SK-N-SH (cell line): Measurements from ENCODE around the gene MAP3K7CL. TPM values are rescaled to one million over a fixed set of nuclear protein-coding genes. Genes with fewer than 3 reads are reported as not detected.

Experiments
- CTCF ChIA-PET: fragments of 300-600, 350-600 bp; formaldehyde crosslinking; extraction: SDS; loops from one replicate; lab custom pipeline; 2021; lab: Yijun Ruan, JAX
- POLR2A ChIA-PET: fragments of 350-600 bp; sonication (Branson Sonifier 250); formaldehyde crosslinking; extraction: SDS; loops from one replicate; lab custom pipeline; 2020; ENCODE audit warnings: antibody characterized with exemption, inconsistent platforms; lab: Yijun Ruan, JAX
- DNase-seq: peaks from one replicate; pipeline ENCODE4 v3.0.0; 2012
- H2AFZ ChIP-seq: fragments of 200-600 bp; sonication (generic); 2 replicates; pipeline ENCODE4 v1.8.1; 2016; ENCODE audit warnings: antibody characterized with exemption, mild to moderate bottlenecking, low read depth
- H3F3A ChIP-seq: fragments of 200-600 bp; sonication (generic); replicated peaks from 2 replicates; pipeline ENCODE3; 2016; ENCODE audit warnings: antibody characterized with exemption, mild to moderate bottlenecking; ENCODE audit not compliant: insufficient read depth
- H3K27ac ChIP-seq, 2 experiments: fragments of 200-500 bp in 1 of 2; fragments of 200-600 bp in 1 of 2; sonication (Bioruptor generic) in 1 of 2; sonication (generic), shearing (Covaris generic) in 1 of 2; 2 replicates each; pipeline versions ENCODE4 v1.5.1 to v1.6.1; 2014 to 2016; ENCODE audit warnings: low read depth in 2 of 2, inconsistent platforms in 1 of 2, low read length in 1 of 2, mild to moderate bottlenecking in 1 of 2, mixed read lengths in 1 of 2
- H3K27me3 ChIP-seq: fragments of 200-600 bp; sonication (generic), shearing (Covaris generic); 2 replicates; pipeline ENCODE4 v1.6.1; 2016; ENCODE audit warnings: mixed run types; ENCODE audit not compliant: insufficient read depth
- H3K36me3 ChIP-seq, 2 experiments: fragments of 200-500 bp in 1 of 2; fragments of 200-600 bp in 1 of 2; sonication (Bioruptor generic) in 1 of 2; sonication (generic) in 1 of 2; replicated peaks in 1 of 2; 2 replicates each; pipeline versions ENCODE3 to v1.5.1; 2014 to 2016; ENCODE audit warnings: low read length in 1 of 2, mild to moderate bottlenecking in 1 of 2; ENCODE audit not compliant: insufficient read depth in 2 of 2, control insufficient read depth in 1 of 2
- H3K4me1 ChIP-seq, 2 experiments: fragments of 200-500 bp in 1 of 2; fragments of 200-600 bp in 1 of 2; sonication (Bioruptor generic) in 1 of 2; sonication (generic), shearing (Covaris generic) in 1 of 2; 2 replicates each; pipeline versions ENCODE4 v1.5.1 to v1.6.1; 2014 to 2016; ENCODE audit warnings: low read depth in 1 of 2, low read length in 1 of 2, mixed run types in 1 of 2; ENCODE audit not compliant: insufficient read depth in 2 of 2, control insufficient read depth in 1 of 2
- H3K4me2 ChIP-seq: fragments of 200-600 bp; sonication (generic), shearing (Covaris generic); 2 replicates; pipeline ENCODE4 v1.6.1; 2017; ENCODE audit warnings: mixed run types
- H3K4me3 ChIP-seq, 2 experiments: fragments of 200-500 bp in 1 of 2; fragments of 200-600 bp in 1 of 2; sonication (Bioruptor generic) in 1 of 2; sonication (generic), shearing (Covaris generic) in 1 of 2; 2 replicates each; pipeline versions ENCODE4 v1.5.1 to v1.8.1; 2014 to 2016; ENCODE audit warnings: low read depth in 2 of 2, inconsistent platforms in 1 of 2, low read length in 1 of 2, mild to moderate bottlenecking in 1 of 2, mixed read lengths in 1 of 2, moderate library complexity in 1 of 2
- H3K79me2 ChIP-seq: fragments of 200-600 bp; sonication (generic); 2 replicates; pipeline ENCODE4 v1.8.1; 2017; ENCODE audit warnings: mild to moderate bottlenecking; ENCODE audit not compliant: insufficient read depth
- H3K9ac ChIP-seq: fragments of 200-600 bp; sonication (generic); 2 replicates; pipeline ENCODE4 v1.6.1; 2017; ENCODE audit warnings: mixed run types
- H3K9me2 ChIP-seq: fragments of 200-600 bp; sonication (generic); 2 replicates; pipeline ENCODE4 v1.6.1; 2017; ENCODE audit warnings: mixed run types
- H3K9me3 ChIP-seq: fragments of 200-600 bp; sonication (generic); 2 replicates; pipeline ENCODE4 v1.6.1; 2017; ENCODE audit warnings: mixed run types, mild to moderate bottlenecking, moderate library complexity
- H4K20me1 ChIP-seq: fragments of 200-600 bp; sonication (generic); 2 replicates; pipeline ENCODE4 v1.6.1; 2017; ENCODE audit warnings: mild to moderate bottlenecking, mixed run types; ENCODE audit not compliant: insufficient read depth
- CTCF ChIP-seq: fragments of 200-600 bp; sonication (generic); IDR thresholded peaks from 2 replicates; pipeline ENCODE4 v1.6.1; 2017; ENCODE audit warnings: antibody characterized with exemption, mild to moderate bottlenecking, moderate library complexity
- FOSL2 ChIP-seq: IDR thresholded peaks from 2 replicates; pipeline ENCODE4 v1.4.0; 2012; ENCODE audit warnings: low read depth, mild to moderate bottlenecking, moderate library complexity, borderline replicate concordance
- FOXJ3 ChIP-seq: sonication (generic); formaldehyde crosslinking; IDR thresholded peaks from 2 replicates; pipeline ENCODE4 v1.5.1; 2020; ENCODE audit warnings: mild to moderate bottlenecking, missing genetic modification reagents
- MAX ChIP-seq: IDR thresholded peaks from 2 replicates; pipeline ENCODE4 v1.4.0; 2012; ENCODE audit warnings: low read depth
- PBX3 ChIP-seq: IDR thresholded peaks from 2 replicates; pipeline ENCODE4; 2012
- POLR2AphosphoS5 ChIP-seq: IDR thresholded peaks from 2 replicates; pipeline ENCODE4 v1.6.1; 2012; ENCODE audit warnings: low read depth, low read length
- REST ChIP-seq: IDR thresholded peaks from 2 replicates; pipeline ENCODE4 v1.6.1; 2012; ENCODE audit warnings: mild to moderate bottlenecking, low read depth, low read length, moderate library complexity
- RFX5 ChIP-seq: IDR thresholded peaks from 2 replicates; pipeline ENCODE4 v1.6.1; 2012; ENCODE audit warnings: mild to moderate bottlenecking, improper control_type of control experiment, low read length
- TAF1 ChIP-seq: IDR thresholded peaks from 2 replicates; pipeline ENCODE4 v1.6.1; 2012; ENCODE audit warnings: low read depth, mild to moderate bottlenecking, low read length, moderate library complexity, borderline replicate concordance
- WGBS: methylation state at CpG from one replicate; pipeline ENCODE4 v1.1.6; 2017; ENCODE audit warnings: low lambda C conversion rate; 5-methylcytosine and 5-hydroxymethylcytosine counted together
- polyA plus RNA-seq, 3 experiments: library from polyadenylated mRNA; depleted of rRNA; stranded (reverse); fragments of >200 nt; gene quantifications; 2 replicates each; pipeline ENCODE4 v1.2.3, GENCODE V29; 2012

The MAP3K7CL gene
- polyA plus RNA-seq, 1 of the 3 experiments (the other 2 are of a cell fraction): 2.3 TPM

GRCh38 chr21:29157080-29157479, 26.6 kb downstream of the MAP3K7CL start:
- Histone ChIP-seq H3K27ac (no peak overlapping the region), H4K20me1 (no peaks in the 10 kb centered on the region), H3K9ac (no peak overlapping the region), H3K4me3 (no peak overlapping the region), H3K36me3 (no peaks in the 10 kb centered on the region), H3K9me3 (no peaks in the 10 kb centered on the region), H3K27me3 (no peaks in the 10 kb centered on the region), H2AFZ (no peak overlapping the region), H3K79me2 (no peaks in the 10 kb centered on the region), H3K4me2 (no peak overlapping the region), H3F3A (peaks cover 17% of the 10 kb centered on the region), H3K9me2 (no peaks in the 10 kb centered on the region), H3K4me1 (peaks cover 5 to 14% of the 10 kb centered on the region in 2 experiments; a peak in 3 of 4 replicates)
- 90% methylated on average over 2 of the region's 2 CpGs for WGBS
- POLR2A ChIA-PET: no interaction called here
- TF ChIP-seq PBX3: no peak
- no peak for DNase-seq
- CTCF ChIA-PET: no interaction called here

GRCh38 chr21:29159842-29160241, 29.4 kb downstream of the MAP3K7CL start:
- 66% methylated on average over 4 of the region's 4 CpGs for WGBS
- H3K27ac ChIP-seq: no peak overlapping the region
- no peaks in the 10 kb centered on the region for H3K36me3 ChIP-seq
- no peaks in the 10 kb centered on the region for H3K9me2 ChIP-seq
- no peaks in the 10 kb centered on the region for H3K9me3 ChIP-seq
- H3F3A ChIP-seq: peaks cover 2% of the 10 kb centered on the region
- ChIA-PET POLR2A (no interaction called here), CTCF (interaction anchor here (1.1 kb wide), 1 partner anchor 17 kb away, joined by 3 read pairs; no protein-coding TSS in a partner anchor)
- no peak overlapping the region for H3K4me3 ChIP-seq
- no peaks in the 10 kb centered on the region for H3K27me3 ChIP-seq
- H3K4me2 ChIP-seq: no peak overlapping the region
- H3K79me2 ChIP-seq: no peaks in the 10 kb centered on the region
- no peak overlapping the region for H2AFZ ChIP-seq
- DNase-seq: no peak
- peaks cover 5 to 16% of the 10 kb centered on the region in 2 experiments; a peak in 3 of 4 replicates for H3K4me1 ChIP-seq
- no peaks in the 10 kb centered on the region for H4K20me1 ChIP-seq
- no peak for TF ChIP-seq REST
- TF ChIP-seq FOXJ3: no peak
- no peak for TF ChIP-seq MAX
- no peak for TF ChIP-seq POLR2AphosphoS5
- no peak for TF ChIP-seq TAF1
- TF ChIP-seq RFX5: no peak
- no peak for TF ChIP-seq CTCF
- no peak for TF ChIP-seq FOSL2
- TF ChIP-seq, all 33 proteins: peak for 0
- no peak overlapping the region for H3K9ac ChIP-seq
